ENCODE measurements around the gene SAMD9.

- TF ChIP-seq CTCF (IDR thresholded peaks at IDR 0.05) (no peak), POLR2AphosphoS5 (IDR thresholded peaks at IDR 0.05) (no peak)
Measured at GRCh38 chr7:93132216-93132615, 14.4 kb upstream of the SAMD9 start.

Measured in transverse colon (tissue), 4 donors.